PC-3 (cell line): ENCODE results near the gene FANK1.

ENCODE experiments used
- CTCF ChIP-seq: fragments of 300-600 bp; sonication (generic); conservative IDR thresholded peaks from 2 replicates; pipeline ENCODE4 v1.5.1; 2017; ENCODE audit warnings: antibody characterized with exemption, low read depth, mild to moderate bottlenecking, low read length
- EZH2 ChIP-seq: fragments of 300-600 bp; sonication (generic); IDR thresholded peaks from one replicate; pipeline ENCODE4 v1.6.1; 2017; ENCODE audit warnings: antibody characterized with exemption, mild to moderate bottlenecking, low read length; ENCODE audit not compliant: unreplicated experiment
- EZH2phosphoT487 ChIP-seq: fragments of 300-600 bp; sonication (generic); IDR thresholded peaks from 2 replicates; pipeline ENCODE4 v1.6.1; 2018; ENCODE audit warnings: mild to moderate bottlenecking, antibody characterized with exemption, low read length, borderline replicate concordance

DNA sequence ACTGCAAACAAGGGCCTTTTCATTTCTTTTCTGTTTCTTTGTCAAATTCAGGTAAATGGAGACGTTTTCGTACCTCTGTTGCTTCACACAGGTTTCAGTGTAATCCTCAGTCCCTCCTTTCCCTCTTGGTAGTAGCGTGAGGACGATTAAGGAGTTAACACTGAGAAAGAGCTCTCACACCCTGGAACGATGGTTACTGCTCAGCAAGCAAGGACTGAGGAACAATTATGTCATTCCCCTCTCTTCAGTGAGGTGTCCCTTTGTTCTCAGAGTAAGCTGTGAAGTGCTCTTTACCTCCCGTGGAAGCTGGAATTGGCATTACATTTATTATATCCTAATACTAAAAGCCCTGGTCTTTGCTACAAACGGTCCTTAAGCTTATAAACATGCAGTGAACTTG, 95.9 kb downstream of the FANK1 start:
- TF ChIP-seq CTCF, result no peak
- no peak for TF ChIP-seq EZH2
- TF ChIP-seq EZH2phosphoT487, result no peak
